IMR-90 (cell line): ENCODE data around the gene CYP11A1. TPM values are rescaled to one million over a fixed set of nuclear protein-coding genes. Genes with fewer than 3 reads are reported as not detected.

Experiments used
- ATAC-seq: fragments of 200-7000 bp; cut with Tn5 transposase; 2 replicates; pipeline ENCODE4 v1.9.1; 2020; ENCODE audit warnings: low read depth, mild to moderate bottlenecking, moderate library complexity
- BruUV-seq: library from RNA; stranded (reverse); fragments of 400-500 nt; replicated peaks from 2 replicates; lab custom pipeline; 2021; lab: Mats Ljungman, UMichigan
- CTCF ChIA-PET: fragments of 300-600 bp; formaldehyde crosslinking; extraction: SDS; loops from one replicate; lab custom pipeline; 2021; ENCODE audit warnings: antibody characterized with exemption; lab: Yijun Ruan, JAX
- POLR2A ChIA-PET: fragments of 300-600 bp; sonication (Branson Sonifier 250); formaldehyde crosslinking; loops from one replicate; lab custom pipeline; 2022; ENCODE audit warnings: antibody characterized with exemption; ENCODE audit not compliant: unreplicated experiment; lab: Charles Lee
- DNase-seq: peaks from one replicate; pipeline ENCODE4 v3.0.0; 2013
- H2AFZ ChIP-seq: replicated peaks from 2 replicates; pipeline ENCODE3; 2013; ENCODE audit warnings: low read length, mild to moderate bottlenecking; ENCODE audit not compliant: poor library complexity
- H2AK5ac ChIP-seq: 2 replicates; pipeline ENCODE4 v1.6.1; 2013; ENCODE audit warnings: low read depth, low read length, inconsistent platforms
- H2AK9ac ChIP-seq: replicated peaks from 2 replicates; pipeline ENCODE3; 2013; ENCODE audit warnings: mild to moderate bottlenecking, low read depth, low read length, moderate library complexity; ENCODE audit not compliant: poor library complexity
- H2BK120ac ChIP-seq: 2 replicates; pipeline ENCODE4 v1.6.1; 2013; ENCODE audit warnings: low read depth, low read length, inconsistent platforms
- H2BK15ac ChIP-seq: 3 replicates; pipeline ENCODE4 v1.6.1; 2013; ENCODE audit warnings: low read depth, low read length, inconsistent platforms
- H2BK20ac ChIP-seq: 2 replicates; pipeline ENCODE4 v1.6.1; 2013; ENCODE audit warnings: low read depth, mild to moderate bottlenecking, inconsistent platforms, low read length, moderate library complexity
- H2BK5ac ChIP-seq: 2 replicates; pipeline ENCODE4 v1.6.1; 2013; ENCODE audit warnings: mild to moderate bottlenecking, low read depth, low read length, inconsistent platforms; ENCODE audit not compliant: poor library complexity, severe bottlenecking
- H3K14ac ChIP-seq: replicated peaks from 2 replicates; pipeline ENCODE4 v1.6.1; 2013; ENCODE audit warnings: low read depth, low read length, inconsistent platforms
- H3K18ac ChIP-seq: 2 replicates; pipeline ENCODE4 v1.6.1; 2013; ENCODE audit warnings: low read depth, low read length, control low read depth
- H3K23ac ChIP-seq: 2 replicates; pipeline ENCODE4 v1.6.1; 2013; ENCODE audit warnings: low read depth, low read length, inconsistent platforms
- H3K27ac ChIP-seq: 2 replicates; pipeline ENCODE4 v1.5.1; 2013; ENCODE audit warnings: mild to moderate bottlenecking, control low read depth, low read length; ENCODE audit not compliant: insufficient read depth
- H3K27me3 ChIP-seq: 2 replicates; pipeline ENCODE4 v1.6.1; 2013; ENCODE audit warnings: low read length; ENCODE audit not compliant: control insufficient read depth, insufficient read depth
- H3K36me3 ChIP-seq: 2 replicates; pipeline ENCODE4 v1.6.1; 2013; ENCODE audit warnings: low read length, mixed read lengths; ENCODE audit not compliant: control insufficient read depth, insufficient read depth
- H3K4ac ChIP-seq: 2 replicates; pipeline ENCODE4 v1.6.1; 2013; ENCODE audit warnings: low read depth, low read length, inconsistent platforms
- H3K4me1 ChIP-seq: 2 replicates; pipeline ENCODE4 v1.6.1; 2013; ENCODE audit warnings: low read length, mixed read lengths; ENCODE audit not compliant: control insufficient read depth, insufficient read depth
- H3K4me2 ChIP-seq: 2 replicates; pipeline ENCODE4 v1.6.1; 2013; ENCODE audit warnings: low read depth, mild to moderate bottlenecking, control low read depth, low read length, moderate library complexity
- H3K4me3 ChIP-seq: 2 replicates; pipeline ENCODE4 v1.5.1; 2013; ENCODE audit warnings: low read depth, mild to moderate bottlenecking, control low read depth, low read length, moderate library complexity; ENCODE audit not compliant: insufficient read depth
- H3K56ac ChIP-seq: 2 replicates; pipeline ENCODE4 v1.6.1; 2013; ENCODE audit warnings: low read length, inconsistent platforms; ENCODE audit not compliant: insufficient read depth; ENCODE audit errors: extremely low read depth
- H3K79me1 ChIP-seq, 2 experiments: 2 replicates each; pipeline ENCODE4 v1.6.1; 2013; ENCODE audit warnings: low read length in 2 of 2, inconsistent platforms in 1 of 2, low read depth in 1 of 2
- H3K9ac ChIP-seq: 2 replicates; pipeline ENCODE4 v1.6.1; 2013; ENCODE audit warnings: low read depth, low read length, control low read depth
- H3K9me1 ChIP-seq: 2 replicates; pipeline ENCODE4 v1.6.1; 2013; ENCODE audit warnings: low read length, inconsistent platforms; ENCODE audit not compliant: insufficient read depth
- H3K9me3 ChIP-seq: 2 replicates; pipeline ENCODE4 v1.6.1; 2013; ENCODE audit warnings: low read length; ENCODE audit not compliant: control insufficient read depth, insufficient read depth
- H4K20me1 ChIP-seq: 2 replicates; pipeline ENCODE4 v1.6.1; 2013; ENCODE audit warnings: low read length, inconsistent platforms; ENCODE audit not compliant: insufficient read depth
- H4K5ac ChIP-seq: 2 replicates; pipeline ENCODE4 v1.6.1; 2013; ENCODE audit warnings: mild to moderate bottlenecking, low read depth, low read length, control low read depth
- H4K8ac ChIP-seq, 2 experiments: 2 replicates each; pipeline ENCODE4 v1.6.1; 2013; ENCODE audit warnings: low read depth in 2 of 2, low read length in 2 of 2, control low read depth in 1 of 2, inconsistent platforms in 1 of 2
- H4K91ac ChIP-seq: 2 replicates; pipeline ENCODE4 v1.6.1; 2013; ENCODE audit warnings: low read depth, low read length, inconsistent platforms; ENCODE audit not compliant: insufficient read depth
- CEBPB ChIP-seq: IDR thresholded peaks from 2 replicates; pipeline ENCODE4 v1.6.1; 2012; ENCODE audit warnings: low read depth, low read length, improper control_type of control experiment
- FOS ChIP-seq: fragments of 150-350 bp; IDR thresholded peaks from 2 replicates; pipeline ENCODE4 v1.6.1; 2016; ENCODE audit warnings: low read depth, low read length
- MXI1 ChIP-seq: IDR thresholded peaks from 2 replicates; pipeline ENCODE4 v1.6.1; 2012; ENCODE audit warnings: low read depth, mild to moderate bottlenecking, low read length, moderate library complexity, borderline replicate concordance
- NFE2L2 ChIP-seq: fragments of 150-350 bp; IDR thresholded peaks from 2 replicates; pipeline ENCODE4 v1.6.1; 2016; ENCODE audit warnings: low read depth, mild to moderate bottlenecking, low read length
- WGBS, 2 experiments: methylation state at CpG; one replicate each; pipeline versions ENCODE4 v1.1.5 to v1.1.7; 2013; ENCODE audit warnings: missing lambda C conversion rate in 2 of 2; ENCODE audit not compliant: insufficient read length in 1 of 2; ENCODE audit errors: extremely low coverage in 2 of 2; 5-methylcytosine and 5-hydroxymethylcytosine counted together
- dilution Hi-C: fragments of 300-500 bp; cut with HindIII; formaldehyde crosslinking; loops from one replicate; pipeline ENCODE4 v1.14.3; 2018; ENCODE audit warnings: low sequenced_read_pairs; ENCODE audit not compliant: unreplicated experiment
- in situ Hi-C: fragments of 300-500 bp; cut with MboI; formaldehyde crosslinking; loops from 3 replicates; pipeline ENCODE4 v1.14.3; 2019; ENCODE audit warnings: low sequenced_read_pairs, inconsistent platforms, mixed read lengths
- intact Hi-C: fragments of 100-400 bp; cut with micrococcal nuclease; formaldehyde crosslinking; loops from 2 replicates; pipeline ENCODE4 v1.10.0; 2022
- polyA plus RNA-seq, 3 experiments: library from polyadenylated mRNA; depleted of rRNA; stranded (reverse); fragments of >200 nt; gene quantifications; 2 replicates each; pipeline ENCODE4 v1.2.3, GENCODE V29; 2012; ENCODE audit warnings: low replicate concordance in 1 of 3
- total RNA-seq: library from RNA; depleted of rRNA; stranded (reverse); fragments of >200 nt; gene quantifications from 2 replicates; pipeline ENCODE4 v1.2.3, GENCODE V29; 2012

Gene CYP11A1
- total and polyA plus RNA-seq, 2 of the 4 experiments (the other 2 are of a cell fraction), result 0.18 to 0.50 TPM

GRCh38 chr15:74337146-74337545, 30.3 kb downstream of the CYP11A1 start:
- Histone ChIP-seq H3K4ac (no peak overlapping the region), H2BK5ac (no peak overlapping the region), H4K8ac (no peak overlapping the region), H3K9me3 (no peaks in the 10 kb centered on the region), H3K4me1 (peaks cover 2% of the 10 kb centered on the region; the same call in 1 of the 2 replicates), H2AK9ac (no peak overlapping the region), H3K23ac (no peak overlapping the region), H4K5ac (no peak overlapping the region), H4K91ac (no peak overlapping the region), H3K27me3 (peaks cover 24% of the 10 kb centered on the region), H3K27ac (no peak overlapping the region), H2BK120ac (no peak overlapping the region), H2AK5ac (no peak overlapping the region), H4K20me1 (no peaks in the 10 kb centered on the region), H3K9ac (no peak overlapping the region), H3K36me3 (no peaks in the 10 kb centered on the region), H2AFZ (no peak overlapping the region), H3K14ac (no peak overlapping the region), H3K4me2 (no peak overlapping the region), H2BK15ac (no peak overlapping the region), H3K56ac (no peak overlapping the region), H2BK20ac (no peak overlapping the region), H3K79me1 (no peaks in the 10 kb centered on the region), H3K9me1 (peaks cover 17% of the 10 kb centered on the region; the same call in 1 of the 2 replicates), H3K4me3 (no peak overlapping the region), H3K18ac (no peak overlapping the region)
- TF ChIP-seq MXI1 (no peak), CEBPB (no peak), FOS (no peak), NFE2L2 (no peak)
- no peak for ATAC-seq
- ChIA-PET POLR2A (no interaction called here), CTCF (no interaction called here)
- DNase-seq, result no peak
- intact Hi-C loops (no loop called here), in situ Hi-C loops (no loop called here), dilution Hi-C loops (no loop called here)
- 80% methylated on average over 3 of the region's 5 CpGs; no CpG with 5 or more reads in 1 of the 2 experiments for WGBS, 2 experiments
- no TSS peak for BruUV-seq
